ENCODE results near the gene TNFSF18. TPM values are rescaled to one million over a fixed set of nuclear protein-coding genes. Genes with fewer than 3 reads are reported as not detected.

The TNFSF18 gene
- total and polyA plus RNA-seq, 10 of the 15 experiments (the other 5 are each of a cell fraction or from before 2014, with no cell fraction given): not detected

DNA sequence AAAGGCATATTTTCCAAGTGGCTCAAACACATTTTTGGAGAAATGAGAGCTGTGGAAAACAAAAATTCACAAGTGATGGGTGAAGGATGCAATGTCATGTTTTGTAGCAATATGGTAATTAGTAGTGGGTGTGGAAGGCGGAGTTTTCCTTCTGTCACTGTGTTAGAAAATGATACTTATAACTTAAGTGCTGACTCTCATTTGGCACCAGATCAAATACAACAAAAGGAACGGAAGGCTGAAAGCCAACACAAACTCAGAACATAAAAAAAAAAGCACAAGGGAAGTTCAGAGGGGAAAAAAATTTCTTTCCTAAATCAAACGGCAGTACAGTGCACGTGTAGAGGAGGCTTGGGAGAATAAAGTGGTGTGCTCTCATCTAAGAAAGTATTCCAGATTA lies at the start of gene TNFSF18 (continued):
- TF ChIP-seq ETV6 (conservative IDR thresholded peaks at IDR 0.05 in 1 of 2, IDR thresholded peaks at IDR 0.05 in 1 of 2; ENCODE audit: borderline replicate concordance in 1 of 2, low read depth in 1 of 2) (no peak), RELA (IDR thresholded peaks at IDR 0.05; ENCODE audit: borderline replicate concordance, partially characterized antibody) (no peak), BACH1 (IDR thresholded peaks at IDR 0.05; ENCODE audit: borderline replicate concordance) (no peak), SMC3 (IDR thresholded peaks at IDR 0.05; ENCODE audit: borderline replicate concordance, low read length) (no peak), NR2C2 (IDR thresholded peaks at IDR 0.05; ENCODE audit: borderline replicate concordance, control insufficient read depth, insufficient read length, low read depth) (no peak)

DNA sequence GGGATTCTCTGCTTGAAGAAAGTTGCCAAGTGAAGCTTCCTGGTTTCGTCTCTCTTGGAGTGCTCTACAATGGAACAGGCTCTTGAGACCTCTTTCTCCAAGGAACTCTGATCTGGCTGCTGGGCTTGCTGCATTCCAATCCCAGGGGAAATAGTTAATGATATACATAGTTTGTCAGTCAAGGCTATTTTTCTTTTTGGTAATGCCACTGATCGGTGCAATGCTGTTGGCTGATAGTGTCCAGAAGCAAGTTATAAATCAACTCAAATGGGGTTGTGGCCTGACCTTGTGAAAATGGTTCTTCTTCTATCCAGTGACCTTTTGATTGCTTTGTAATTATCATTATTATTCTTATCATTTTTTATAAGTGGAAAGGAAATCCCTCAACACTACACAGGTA lies 48.4 kb upstream of the TNFSF18 start:
- Histone ChIP-seq H3K79me2 (ENCODE audit: control insufficient read depth, insufficient read depth, low read length) (no peaks in the 10 kb centered on the region), H3K9me3 (replicated peaks; ENCODE audit: control insufficient read depth, insufficient read depth, low read length) (no peaks in the 10 kb centered on the region; the same call in 2 of the 3 replicates), H3K9ac (ENCODE audit: control insufficient read depth, insufficient read depth, low read length) (no peak overlapping the region), H3K27me3 (replicated peaks in 1 of 2; ENCODE audit: control insufficient read depth in 2 of 2, insufficient read depth in 2 of 2, low read length in 1 of 2) (no peaks in the 10 kb centered on the region; a peak in 1 of 4 replicates), H3K4me3 (no peak overlapping the region), H2AFZ (ENCODE audit: control insufficient read depth, low read depth, low read length) (no peak overlapping the region), H3K36me3 (ENCODE audit: control insufficient read depth in 2 of 2, insufficient read depth in 2 of 2, low read length in 1 of 2) (no peaks in the 10 kb centered on the region), H3K4me1 (ENCODE audit: control insufficient read depth, insufficient read depth, low read length) (no peaks in the 10 kb centered on the region), H3K4me2 (ENCODE audit: control insufficient read depth, insufficient read depth) (no peak overlapping the region), H4K20me1 (ENCODE audit: control insufficient read depth, insufficient read depth) (no peaks in the 10 kb centered on the region), H3K27ac (ENCODE audit: control insufficient read depth, insufficient read depth) (no peak overlapping the region)
- SMC1A ChIA-PET (ENCODE audit: uncharacterized antibody, unreplicated experiment): interaction anchor here (0.6 kb wide), 1 partner anchor 213 kb away, joined by 3 read pairs; no protein-coding TSS in a partner anchor
- CTCF ChIA-PET: no interaction called here
- ATAC-seq (no peak), FAIRE-seq (no peak), DNase-seq (ENCODE audit: low read depth, low spot score) (no peak)
- in situ Hi-C loops (cut with MboI): no loop called here
- intact Hi-C loops (cut with micrococcal nuclease; ENCODE audit: unreplicated experiment): no loop called here
- TF ChIP-seq SP1 (IDR thresholded peaks at IDR 0.05; ENCODE audit: low read depth, low read length) (no peak), NFYA (IDR thresholded peaks at IDR 0.05; ENCODE audit: borderline replicate concordance, low read depth, low read length) (no peak), POLR2A (IDR thresholded peaks at IDR 0.05; ENCODE audit: low read depth, low read length) (no peak), FOXK2 (IDR thresholded peaks at IDR 0.05) (no peak), ZBED1 (IDR thresholded peaks at IDR 0.05; ENCODE audit: borderline replicate concordance) (no peak), NFXL1 (IDR thresholded peaks at IDR 0.05; ENCODE audit: borderline replicate concordance) (no peak), CHD2 (IDR thresholded peaks at IDR 0.05; ENCODE audit: borderline replicate concordance, low read depth, low read length) (no peak), WRNIP1 (IDR thresholded peaks at IDR 0.05; ENCODE audit: borderline replicate concordance, low read depth, low read length) (no peak), IKZF2 (IDR thresholded peaks at IDR 0.05) (no peak)
- TF ChIP-seq, protein P1, sequence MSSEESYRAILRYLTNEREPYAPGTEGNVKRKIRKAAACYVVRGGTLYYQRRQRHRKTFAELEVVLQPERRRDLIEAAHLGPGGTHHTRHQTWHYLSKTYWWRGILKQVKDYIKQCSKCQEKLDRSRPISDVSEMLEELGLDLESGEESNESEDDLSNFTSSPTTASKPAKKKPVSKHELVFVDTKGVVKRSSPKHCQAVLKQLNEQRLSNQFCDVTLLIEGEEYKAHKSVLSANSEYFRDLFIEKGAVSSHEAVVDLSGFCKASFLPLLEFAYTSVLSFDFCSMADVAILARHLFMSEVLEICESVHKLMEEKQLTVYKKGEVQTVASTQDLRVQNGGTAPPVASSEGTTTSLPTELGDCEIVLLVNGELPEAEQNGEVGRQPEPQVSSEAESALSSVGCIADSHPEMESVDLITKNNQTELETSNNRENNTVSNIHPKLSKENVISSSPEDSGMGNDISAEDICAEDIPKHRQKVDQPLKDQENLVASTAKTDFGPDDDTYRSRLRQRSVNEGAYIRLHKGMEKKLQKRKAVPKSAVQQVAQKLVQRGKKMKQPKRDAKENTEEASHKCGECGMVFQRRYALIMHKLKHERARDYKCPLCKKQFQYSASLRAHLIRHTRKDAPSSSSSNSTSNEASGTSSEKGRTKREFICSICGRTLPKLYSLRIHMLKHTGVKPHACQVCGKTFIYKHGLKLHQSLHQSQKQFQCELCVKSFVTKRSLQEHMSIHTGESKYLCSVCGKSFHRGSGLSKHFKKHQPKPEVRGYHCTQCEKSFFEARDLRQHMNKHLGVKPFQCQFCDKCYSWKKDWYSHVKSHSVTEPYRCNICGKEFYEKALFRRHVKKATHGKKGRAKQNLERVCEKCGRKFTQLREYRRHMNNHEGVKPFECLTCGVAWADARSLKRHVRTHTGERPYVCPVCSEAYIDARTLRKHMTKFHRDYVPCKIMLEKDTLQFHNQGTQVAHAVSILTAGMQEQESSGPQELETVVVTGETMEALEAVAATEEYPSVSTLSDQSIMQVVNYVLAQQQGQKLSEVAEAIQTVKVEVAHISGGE (CRISPR knock-in tag; IDR thresholded peaks at IDR 0.05): no peak
- 89% methylated on average over 2 of the region's 2 CpGs for WGBS (ENCODE audit: insufficient coverage, insufficient replicate concordance, low lambda C conversion rate, missing lambda C conversion rate)
- RAD21 ChIA-PET (ENCODE audit: unreplicated experiment): no interaction called here
- BruUV-seq (replicated peaks): no TSS peak
- POLR2A ChIA-PET: interaction anchor here (0.7 kb wide), 1 partner anchor 51 kb away, joined by 3 read pairs; no protein-coding TSS in a partner anchor

Data from GM12878 (cell line).